ENCODE data around the gene SESN1.
"Not testable (repeated sequence)": the region's sequence is repeated elsewhere in the genome, so short reads cannot be mapped to it uniquely, and the experiment has no call there.

SESN1 gene

GRCh38 chr6:109117346-109118035, 22.8 kb upstream of the SESN1 start:
- peak in 1 of 2 donors; percentile 36 for DNase-seq
- intact Hi-C loops (cut with DNase I; ENCODE audit: low total_unique reads) = no loop called here
- Histone ChIP-seq H3K27me3 (no peaks in the 10 kb centered on the region), H3K4me1 (peaks cover 0 to 54% (median 22%) of the 10 kb centered on the region in 4 donors), H3K9me3 (no peaks in the 10 kb centered on the region), H3K36me3 (no peaks in the 10 kb centered on the region), H3K4me3 (no peak overlapping the region), H3K27ac (peak overlapping the region in 1 of 2 donors; percentile 9)
- no peak for TF ChIP-seq CTCF (IDR thresholded peaks at IDR 0.05)

- intact Hi-C loops (cut with DNase I; ENCODE audit: low total_unique reads); H3K27me3 ChIP-seq; H3K9me3 ChIP-seq; H3K4me3 ChIP-seq; DNase-seq; H3K36me3 ChIP-seq; H3K27ac ChIP-seq: not testable (repeated sequence)
- H3K4me1 ChIP-seq = peaks cover 0 to 24% (median 10%) of the 10 kb centered on the region in 4 donors
Observed at GRCh38 chr6:109112663-109113062, 18.0 kb upstream of the SESN1 start.

- H3K4me1 ChIP-seq; H3K36me3 ChIP-seq; H3K4me3 ChIP-seq; DNase-seq; H3K27ac ChIP-seq; intact Hi-C loops (cut with DNase I; ENCODE audit: low total_unique reads); H3K9me3 ChIP-seq; H3K27me3 ChIP-seq: not testable (repeated sequence)
Observed at GRCh38 chr6:109109663-109110062, 15.0 kb upstream of the SESN1 start.

GRCh38 chr6:109105681-109106080, 11.0 kb upstream of the SESN1 start:
- no peak overlapping the region for H3K27ac ChIP-seq
- no peak overlapping the region for H3K4me3 ChIP-seq
- H3K27me3 ChIP-seq = no peaks in the 10 kb centered on the region
- intact Hi-C loops (cut with DNase I; ENCODE audit: low total_unique reads) = no loop called here
- TF ChIP-seq CTCF (IDR thresholded peaks at IDR 0.05) = no peak
- DNase-seq = no peak
- H3K4me1 ChIP-seq = no peaks in the 10 kb centered on the region
- no peaks in the 10 kb centered on the region for H3K9me3 ChIP-seq
- peaks cover 0 to 7% (median 0%) of the 10 kb centered on the region in 3 donors for H3K36me3 ChIP-seq

- H3K4me3 ChIP-seq = no peak overlapping the region
- no peaks in the 10 kb centered on the region for H3K4me1 ChIP-seq
- TF ChIP-seq CTCF (IDR thresholded peaks at IDR 0.05) = no peak
- intact Hi-C loops (cut with DNase I; ENCODE audit: low total_unique reads) = no loop called here
- no peaks in the 10 kb centered on the region for H3K27me3 ChIP-seq
- no peak overlapping the region for H3K27ac ChIP-seq
- no peaks in the 10 kb centered on the region for H3K9me3 ChIP-seq
- H3K36me3 ChIP-seq = peaks cover 0 to 7% (median 0%) of the 10 kb centered on the region in 3 donors
- DNase-seq = no peak
Observed at GRCh38 chr6:109104512-109104911, 9.9 kb upstream of the SESN1 start.

GRCh38 chr6:109103942-109104341, 9.3 kb upstream of the SESN1 start:
- Histone ChIP-seq H3K4me3 (no peak overlapping the region), H3K27ac (no peak overlapping the region), H3K9me3 (no peaks in the 10 kb centered on the region), H3K27me3 (no peaks in the 10 kb centered on the region), H3K36me3 (peaks cover 0 to 7% (median 0%) of the 10 kb centered on the region in 3 donors), H3K4me1 (no peaks in the 10 kb centered on the region)
- no peak for TF ChIP-seq CTCF (IDR thresholded peaks at IDR 0.05)
- no peak for DNase-seq
- intact Hi-C loops (cut with DNase I; ENCODE audit: low total_unique reads) = no loop called here

GRCh38 chr6:109102762-109103161, 8.1 kb upstream of the SESN1 start:
- no peak overlapping the region for H3K4me3 ChIP-seq

More at GRCh38 chr6:109102762-109103161, 8.1 kb upstream of the SESN1 start:
- intact Hi-C loops (cut with DNase I; ENCODE audit: low total_unique reads) = no loop called here
- Histone ChIP-seq H3K36me3 (peaks cover 0 to 7% (median 0%) of the 10 kb centered on the region in 3 donors), H3K4me1 (no peaks in the 10 kb centered on the region), H3K9me3 (no peaks in the 10 kb centered on the region), H3K27ac (no peak overlapping the region), H3K27me3 (no peaks in the 10 kb centered on the region)
- TF ChIP-seq CTCF (IDR thresholded peaks at IDR 0.05) = no peak
- DNase-seq = no peak
